HG03575 (cell line): ENCODE measurements around the gene PAH.

Experiments
- ATAC-seq: cut with Tn5 transposase; IDR thresholded peaks from one replicate; pipeline ENCODE4 v1.9.1; 2021; ENCODE audit not compliant: unreplicated experiment, insufficient number of reproducible peaks, low FRiP score; ENCODE audit errors: extremely low read depth

PAH gene

GRCh38 chr12:102951841-102952240 lies 34.8 kb upstream of the PAH start:
- ATAC-seq, result no peak

- no peak for ATAC-seq
Measured at GRCh38 chr12:102950950-102951619, 34.0 kb upstream of the PAH start.

- ATAC-seq, result no peak
Measured at GRCh38 chr12:102950107-102950949, 33.3 kb upstream of the PAH start.

GRCh38 chr12:102948941-102949352 lies 31.9 kb upstream of the PAH start:
- ATAC-seq, result no peak

- no peak for ATAC-seq
Measured at GRCh38 chr12:102946042-102946441, 29.0 kb upstream of the PAH start.

GRCh38 chr12:102939670-102940222 lies 22.7 kb upstream of the PAH start:
- no peak for ATAC-seq

GRCh38 chr12:102939059-102939458 lies 22.0 kb upstream of the PAH start:
- ATAC-seq, result no peak

GRCh38 chr12:102933168-102933567 lies 16.1 kb upstream of the PAH start:
- no peak for ATAC-seq

- no peak for ATAC-seq
Measured at GRCh38 chr12:102927220-102927619, 10.2 kb upstream of the PAH start.

GRCh38 chr12:102921240-102921639 lies 4.2 kb upstream of the PAH start:
- ATAC-seq, result no peak

- no peak for ATAC-seq
Measured at GRCh38 chr12:102920271-102920670, 3.2 kb upstream of the PAH start.

- no peak for ATAC-seq
Measured at GRCh38 chr12:102918840-102919239, 1.8 kb upstream of the PAH start.

- no peak for ATAC-seq
Measured at GRCh38 chr12:102916252-102917025, 605 bp downstream of the PAH start.

GRCh38 chr12:102913453-102914226 lies 3.4 kb downstream of the PAH start:
- no peak for ATAC-seq

GRCh38 chr12:102912258-102912657 lies 4.8 kb downstream of the PAH start:
- ATAC-seq, result no peak

GRCh38 chr12:102911320-102911719 lies 5.7 kb downstream of the PAH start:
- no peak for ATAC-seq

GRCh38 chr12:102910792-102911191 lies 6.3 kb downstream of the PAH start:
- ATAC-seq, result no peak

GRCh38 chr12:102910137-102910536 lies 6.9 kb downstream of the PAH start:
- ATAC-seq, result no peak

GRCh38 chr12:102907918-102908317 lies 9.1 kb downstream of the PAH start:
- no peak for ATAC-seq
